Measurements from ENCODE around the gene GPR137.
A peak's percentile ranks its signal among the peaks of the same experiment; 100 is the strongest.

The GPR137 gene

GRCh38 chr11:64248578-64248977, 37.1 kb upstream of the GPR137 start:
- DNase-seq (ENCODE audit: extremely low read depth in 1 of 2, low read depth in 1 of 2), result no peak

GRCh38 chr11:64249038-64249437, 36.6 kb upstream of the GPR137 start:
- no peak for DNase-seq (ENCODE audit: extremely low read depth in 1 of 2, low read depth in 1 of 2)

- no peak for DNase-seq (ENCODE audit: extremely low read depth in 1 of 2, low read depth in 1 of 2)
These were observed 35.9 kb upstream of the GPR137 start for GRCh38 chr11:64249563-64250414.

GRCh38 chr11:64250415-64251015, 35.1 kb upstream of the GPR137 start:
- no peak for DNase-seq (ENCODE audit: extremely low read depth in 1 of 2, low read depth in 1 of 2)

GRCh38 chr11:64251016-64251752, 34.5 kb upstream of the GPR137 start, which contains the start of gene PLCB3:
TSS of gene PLCB3 (plus strand) at chr11:64251530. CDS start at chr11:64251650, 120 bp downstream.
- DNase-seq (ENCODE audit: extremely low read depth in 1 of 2, low read depth in 1 of 2), result peak in 1 of 2 donors; percentile 56

- no peak for DNase-seq (ENCODE audit: extremely low read depth in 1 of 2, low read depth in 1 of 2)
These were observed 34.0 kb upstream of the GPR137 start for GRCh38 chr11:64251753-64252002.

GRCh38 chr11:64252003-64252872, 33.4 kb upstream of the GPR137 start:
- DNase-seq (ENCODE audit: extremely low read depth in 1 of 2, low read depth in 1 of 2), result no peak

- DNase-seq (ENCODE audit: extremely low read depth in 1 of 2, low read depth in 1 of 2), result no peak
These were observed 32.6 kb upstream of the GPR137 start for GRCh38 chr11:64253043-64253442.

- no peak for DNase-seq (ENCODE audit: extremely low read depth in 1 of 2, low read depth in 1 of 2)
These were observed 32.2 kb upstream of the GPR137 start for GRCh38 chr11:64253481-64253880.

- no peak for DNase-seq (ENCODE audit: extremely low read depth in 1 of 2, low read depth in 1 of 2)
These were observed 31.3 kb upstream of the GPR137 start for GRCh38 chr11:64254326-64254725.

- no peak for DNase-seq (ENCODE audit: extremely low read depth in 1 of 2, low read depth in 1 of 2)
These were observed 30.2 kb upstream of the GPR137 start for GRCh38 chr11:64255135-64256128.

- DNase-seq (ENCODE audit: extremely low read depth in 1 of 2, low read depth in 1 of 2), result no peak
These were observed 29.3 kb upstream of the GPR137 start for GRCh38 chr11:64256300-64256699.

- no peak for DNase-seq (ENCODE audit: extremely low read depth in 1 of 2, low read depth in 1 of 2)
These were observed 27.3 kb upstream of the GPR137 start for GRCh38 chr11:64258356-64258755.

- DNase-seq (ENCODE audit: extremely low read depth in 1 of 2, low read depth in 1 of 2), result no peak
These were observed 26.6 kb upstream of the GPR137 start for GRCh38 chr11:64258946-64259532.

- no peak for DNase-seq (ENCODE audit: extremely low read depth in 1 of 2, low read depth in 1 of 2)
These were observed 26.0 kb upstream of the GPR137 start for GRCh38 chr11:64259533-64260067.

GRCh38 chr11:64260147-64260708, 25.4 kb upstream of the GPR137 start:
- DNase-seq (ENCODE audit: extremely low read depth in 1 of 2, low read depth in 1 of 2), result no peak

- DNase-seq (ENCODE audit: extremely low read depth in 1 of 2, low read depth in 1 of 2), result no peak
These were observed 24.0 kb upstream of the GPR137 start for GRCh38 chr11:64261556-64262080.

GRCh38 chr11:64262271-64263002, 23.2 kb upstream of the GPR137 start:
- no peak for DNase-seq (ENCODE audit: extremely low read depth in 1 of 2, low read depth in 1 of 2)
